GM12892 (cell line): ENCODE measurements around the gene LENEP.

Experiments
- POLR2A ChIP-seq: IDR thresholded peaks from 2 replicates; pipeline ENCODE4 v1.6.1; 2011; ENCODE audit warnings: low read depth, low read length, control low read depth
- POLR2AphosphoS5 ChIP-seq: IDR thresholded peaks from 2 replicates; pipeline ENCODE4 v1.6.1; 2011; ENCODE audit warnings: low read depth, low read length, control low read depth
- TAF1 ChIP-seq: IDR thresholded peaks from 2 replicates; pipeline ENCODE4 v1.6.1; 2011; ENCODE audit warnings: low read depth, mild to moderate bottlenecking, control low read depth, low read length, borderline replicate concordance

DNA sequence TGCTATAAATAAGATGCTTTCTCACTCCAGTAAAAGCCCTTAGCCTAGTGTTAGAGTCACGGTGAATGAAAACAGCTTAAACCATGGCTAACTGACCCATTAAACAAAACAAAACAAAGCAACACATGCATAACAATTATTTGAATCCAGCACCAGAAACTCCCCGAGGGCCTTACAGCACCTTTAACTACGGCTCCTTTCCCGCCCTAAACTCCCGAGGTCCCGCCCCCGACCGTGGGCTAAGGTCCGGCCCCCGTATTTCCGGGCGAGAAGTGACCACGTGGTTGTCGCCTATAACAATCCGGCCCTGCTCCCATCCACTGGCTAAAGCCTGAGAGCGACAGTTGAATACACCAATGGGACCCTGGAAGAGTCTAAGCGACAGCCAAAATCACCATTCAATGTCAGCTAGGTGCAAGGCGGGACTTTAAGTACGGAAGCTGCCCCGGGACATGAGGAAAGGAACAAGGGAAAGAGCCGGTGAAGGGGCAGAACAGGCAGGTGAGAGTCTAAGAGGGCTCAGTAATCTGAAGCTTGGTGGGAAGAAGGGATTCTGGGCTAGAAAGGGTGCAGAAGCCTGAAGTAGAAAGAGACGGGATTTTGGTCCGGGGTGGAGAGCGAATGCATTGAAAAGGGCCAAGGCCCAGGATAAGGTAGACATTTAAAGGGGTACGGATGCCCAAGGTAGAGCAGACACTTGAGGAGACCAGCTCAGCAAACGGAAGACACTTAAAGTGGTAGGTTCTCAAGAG is 10.3 kb upstream of the LENEP start, which contains the start of gene FLAD1:
- TF ChIP-seq POLR2A, result peak; percentile 84
- TF ChIP-seq POLR2AphosphoS5, result peak; percentile 91
- peak; percentile 35; the same call in 1 of the 2 replicates for TF ChIP-seq TAF1
